WTC11 (cell line): ENCODE measurements around the gene PREX1.

Experiments used
- CBFB ChIP-seq: sonication (generic); formaldehyde crosslinking; IDR thresholded peaks from 2 replicates; pipeline ENCODE4 v1.8.1; 2022; ENCODE audit warnings: mild to moderate bottlenecking, low read depth, missing genetic modification reagents
- CDX4 ChIP-seq: fragments of 250-450 bp; sonication (Bioruptor Pico); IDR thresholded peaks from 2 replicates; pipeline ENCODE4 v1.9.0; 2021; ENCODE audit warnings: moderate library complexity, mild to moderate bottlenecking, inconsistent platforms, borderline replicate concordance
- CTCF ChIP-seq: fragments of 200-600 bp; IDR thresholded peaks from 2 replicates; pipeline ENCODE4 v1.8.0; 2022; ENCODE audit warnings: antibody characterized with exemption
- KAT7 ChIP-seq: sonication (generic); formaldehyde crosslinking; IDR thresholded peaks from 2 replicates; pipeline ENCODE4 v1.8.1; 2023; ENCODE audit warnings: missing genetic modification reagents, mild to moderate bottlenecking, borderline replicate concordance
- NFYB ChIP-seq: sonication (generic); formaldehyde crosslinking; conservative IDR thresholded peaks from 2 replicates; pipeline ENCODE4 v1.8.0; 2022; ENCODE audit warnings: low read depth, missing genetic modification reagents
- RELA ChIP-seq: sonication (generic); formaldehyde crosslinking; IDR thresholded peaks from 2 replicates; pipeline ENCODE4 v1.8.1; 2022; ENCODE audit warnings: missing genetic modification reagents, mild to moderate bottlenecking, borderline replicate concordance
- TCF7 ChIP-seq: sonication (generic); formaldehyde crosslinking; IDR thresholded peaks from 2 replicates; pipeline ENCODE4 v1.8.0; 2022; ENCODE audit warnings: mild to moderate bottlenecking, low read depth, missing genetic modification reagents, moderate library complexity
- ZNF121 ChIP-seq: sonication (generic); formaldehyde crosslinking; IDR thresholded peaks from 2 replicates; pipeline ENCODE4 v1.8.0; 2023; ENCODE audit warnings: missing genetic modification reagents

GRCh38 chr20:48640871-48641270 lies 186.9 kb downstream of the PREX1 start:
- TF ChIP-seq CTCF (no peak), ZNF121 (no peak), TCF7 (CRISPR knock-in tag) (no peak), NFYB (CRISPR knock-in tag) (no peak), KAT7 (CRISPR knock-in tag) (no peak), RELA (CRISPR knock-in tag) (no peak), CDX4 (CRISPR knock-in tag) (no peak), CBFB (CRISPR knock-in tag) (no peak)
